Dendritic cell treated with granulocyte-macrophage colony-stimulating factor and Interleukin-4, amounts not matched to agents 40 ng/mL and 50 ng/mL, for 4 days (primary cell): Measurements from ENCODE around the gene SSC5D.

Experiments used
- H3K27ac Mint-ChIP-seq: one replicate; pipeline ENCODE4 v1.8.0; 2022; ENCODE audit warnings: mild to moderate bottlenecking, mixed read lengths
- H3K27me3 Mint-ChIP-seq: one replicate; pipeline ENCODE4 v1.8.0; 2022; ENCODE audit warnings: mild to moderate bottlenecking, mixed read lengths
- H3K36me3 Mint-ChIP-seq: one replicate; pipeline ENCODE4 v1.8.0; 2022; ENCODE audit warnings: low read depth, mixed read lengths
- H3K4me1 Mint-ChIP-seq: one replicate; pipeline ENCODE4 v1.8.0; 2022; ENCODE audit warnings: low read depth, mixed read lengths
- H3K4me3 Mint-ChIP-seq: one replicate; pipeline ENCODE4 v1.8.0; 2022; ENCODE audit warnings: mild to moderate bottlenecking, moderate library complexity, mixed read lengths
- H3K9me3 Mint-ChIP-seq: one replicate; pipeline ENCODE4 v1.8.0; 2022; ENCODE audit warnings: mixed read lengths
- intact Hi-C: fragments of 100-400 bp; cut with micrococcal nuclease; formaldehyde crosslinking; loops from one replicate; pipeline ENCODE4 v1.15.0; 2022

SSC5D gene

DNA sequence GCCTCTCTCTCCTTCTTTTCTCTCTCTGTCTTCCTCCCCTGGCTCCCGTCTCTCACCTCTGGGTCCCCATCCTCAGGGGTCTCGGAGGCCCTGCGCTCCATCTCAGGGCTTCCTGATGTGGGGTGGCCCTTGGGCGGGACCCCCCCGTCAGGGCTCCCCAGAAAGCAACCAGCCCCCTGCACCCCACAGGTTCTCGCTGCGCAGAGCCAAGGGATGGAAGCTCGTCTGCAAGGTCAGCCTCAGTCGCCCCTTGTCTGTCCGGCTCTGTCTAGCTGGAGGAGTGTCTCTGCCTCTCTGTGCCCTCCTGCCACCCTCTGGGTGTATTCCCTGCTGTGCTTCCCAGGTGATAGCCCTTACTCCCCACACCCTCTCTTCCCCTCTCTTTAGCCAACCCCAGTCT is 57.2 kb downstream of the SSC5D start, which contains the start of gene SBK3:
Gene SBK3 (minus strand): TSS at position 101 of the 400 bp plus-strand sequence. CDS start 0 bp downstream, at position 101.
- Mint-ChIP-seq H3K4me3 (no peak within 1 kb of the TSS), H3K27ac (no peak within 1 kb of the TSS), H3K27me3 (peaks cover 36% of the 10 kb centered on the region), H3K36me3 (no peaks in the 10 kb centered on the region), H3K9me3 (no peaks in the 10 kb centered on the region), H3K4me1 (peaks cover 28% of the 10 kb centered on the region)
- intact Hi-C loops: no loop called here

DNA sequence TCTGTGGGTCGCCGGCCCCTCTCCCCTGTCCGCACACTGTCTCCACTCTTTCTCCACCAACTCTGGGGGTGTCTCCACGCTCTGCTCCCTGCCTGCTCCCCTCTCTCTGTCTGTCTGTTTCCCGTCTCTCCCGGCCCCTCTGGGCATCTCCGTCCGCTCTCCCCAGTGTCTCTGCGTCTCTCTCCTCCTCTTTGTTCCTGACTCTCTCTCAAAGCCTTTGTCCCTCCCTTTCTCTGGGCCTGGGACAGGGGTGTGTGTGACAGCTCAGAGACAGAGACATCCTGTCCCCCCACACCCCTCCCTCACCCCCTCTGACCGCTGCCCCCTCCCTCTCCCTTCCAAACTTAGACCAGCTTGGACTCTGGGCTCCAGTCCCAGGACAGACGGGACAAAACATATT is 57.8 kb downstream of the SSC5D start:
- intact Hi-C loops: no loop called here
- Mint-ChIP-seq H3K4me3 (no peak overlapping the region), H3K27ac (no peak overlapping the region), H3K36me3 (no peaks in the 10 kb centered on the region), H3K27me3 (peaks cover 36% of the 10 kb centered on the region), H3K9me3 (no peaks in the 10 kb centered on the region), H3K4me1 (peaks cover 28% of the 10 kb centered on the region)

DNA sequence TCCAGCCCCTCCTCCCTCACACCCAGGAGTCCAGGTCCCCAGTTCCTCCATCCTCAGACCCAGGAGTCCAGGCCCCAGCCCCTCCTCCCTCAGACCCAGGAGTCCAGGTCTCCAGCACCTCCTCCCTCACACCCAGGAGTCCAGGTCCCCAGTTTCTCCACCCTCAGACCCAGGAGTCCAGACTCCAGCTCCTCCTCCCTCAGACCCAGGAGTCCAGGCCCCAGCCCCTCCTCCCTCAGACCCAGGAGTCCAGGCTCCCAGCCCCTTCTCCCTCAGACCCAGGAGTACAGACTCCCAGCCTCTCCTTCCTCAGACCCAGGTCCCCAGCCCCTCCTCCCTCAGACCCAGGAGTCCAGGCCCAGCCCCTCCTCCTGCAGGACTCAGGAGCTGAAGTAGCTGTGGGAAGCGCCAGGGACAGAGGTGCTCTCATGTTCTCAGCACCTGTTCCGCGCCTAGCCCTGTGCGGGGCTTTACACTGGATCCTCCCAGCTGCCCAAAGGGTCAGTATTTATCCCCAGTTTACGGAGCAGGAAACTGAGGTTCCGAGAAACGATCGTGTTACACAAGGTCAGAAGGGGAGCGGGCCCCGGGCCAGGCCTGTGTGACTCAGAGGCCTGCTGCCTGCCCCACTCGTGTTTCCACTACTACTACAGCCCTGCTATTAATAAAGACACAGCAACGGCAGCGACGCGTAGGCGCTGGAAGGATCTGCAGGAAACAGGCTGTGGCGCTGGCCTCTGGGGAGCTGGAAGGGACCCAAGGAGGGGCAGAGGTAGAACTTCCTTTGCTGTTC is 58.8 kb downstream of the SSC5D start:
- Mint-ChIP-seq H3K36me3 (no peaks in the 10 kb centered on the region), H3K9me3 (no peaks in the 10 kb centered on the region), H3K4me1 (peaks cover 28% of the 10 kb centered on the region), H3K27me3 (peaks cover 34% of the 10 kb centered on the region), H3K27ac (peak overlapping the region; percentile 51), H3K4me3 (no peak overlapping the region)
- intact Hi-C loops: no loop called here

- Mint-ChIP-seq H3K27me3 (peaks cover 39% of the 10 kb centered on the region), H3K4me1 (peaks cover 28% of the 10 kb centered on the region), H3K4me3 (no peak overlapping the region), H3K27ac (no peak overlapping the region), H3K9me3 (no peaks in the 10 kb centered on the region), H3K36me3 (no peaks in the 10 kb centered on the region)
- intact Hi-C loops: no loop called here
Measured at GRCh38 chr19:55549500-55550320, 61.5 kb downstream of the SSC5D start.

DNA sequence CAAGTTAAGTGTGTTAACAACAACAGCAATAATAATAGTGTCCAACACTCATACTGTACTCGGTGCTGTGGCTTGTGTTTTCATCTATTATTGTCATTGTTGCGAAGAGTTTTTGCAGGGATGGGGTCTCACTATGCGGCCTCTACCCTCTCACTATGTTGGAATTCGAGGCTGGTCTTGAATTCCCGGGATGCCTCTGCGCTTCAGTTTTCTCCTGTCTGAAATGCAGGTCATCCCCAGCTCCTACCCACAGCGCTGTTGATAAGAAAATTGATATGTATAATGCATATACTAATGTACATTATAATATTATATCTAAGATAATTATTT is 62.0 kb downstream of the SSC5D start:
- no peak overlapping the region for H3K27ac Mint-ChIP-seq
- peaks cover 24% of the 10 kb centered on the region for H3K4me1 Mint-ChIP-seq
- no peaks in the 10 kb centered on the region for H3K36me3 Mint-ChIP-seq
- intact Hi-C loops: no loop called here
- no peak overlapping the region for H3K4me3 Mint-ChIP-seq
- peaks cover 40% of the 10 kb centered on the region for H3K27me3 Mint-ChIP-seq
- no peaks in the 10 kb centered on the region for H3K9me3 Mint-ChIP-seq

- no peaks in the 10 kb centered on the region for H3K9me3 Mint-ChIP-seq
- peaks cover 24% of the 10 kb centered on the region for H3K27me3 Mint-ChIP-seq
- no peak overlapping the region for H3K27ac Mint-ChIP-seq
- H3K4me3 Mint-ChIP-seq: no peak overlapping the region
- intact Hi-C loops: no loop called here
- no peaks in the 10 kb centered on the region for H3K36me3 Mint-ChIP-seq
- H3K4me1 Mint-ChIP-seq: peaks cover 7% of the 10 kb centered on the region
Measured at GRCh38 chr19:55552206-55552605, 64.0 kb downstream of the SSC5D start.

DNA sequence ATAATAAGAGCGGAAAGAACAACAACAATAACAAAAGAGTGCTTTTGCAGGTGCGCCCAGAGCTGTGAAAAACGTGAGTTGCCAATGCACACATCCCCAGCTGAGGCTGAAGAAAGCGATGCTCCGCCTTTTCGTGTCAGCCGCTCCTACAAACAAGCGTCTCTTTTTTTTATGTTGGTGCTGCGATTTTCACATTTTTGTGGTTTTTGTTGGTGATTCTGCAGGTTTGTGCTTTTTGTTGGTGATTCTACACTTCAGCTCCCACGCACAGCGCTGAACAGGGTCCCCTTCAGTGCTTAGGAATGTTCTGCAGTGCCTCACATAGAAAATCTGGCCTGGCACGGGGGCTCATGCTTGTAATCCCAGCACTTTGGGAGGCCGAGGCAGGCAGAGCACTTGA is 64.4 kb downstream of the SSC5D start:
- H3K9me3 Mint-ChIP-seq: no peaks in the 10 kb centered on the region
- H3K36me3 Mint-ChIP-seq: no peaks in the 10 kb centered on the region
- H3K27ac Mint-ChIP-seq: no peak overlapping the region
- H3K4me1 Mint-ChIP-seq: peaks cover 3% of the 10 kb centered on the region
- H3K27me3 Mint-ChIP-seq: peaks cover 23% of the 10 kb centered on the region
- no peak overlapping the region for H3K4me3 Mint-ChIP-seq
- intact Hi-C loops: no loop called here

DNA sequence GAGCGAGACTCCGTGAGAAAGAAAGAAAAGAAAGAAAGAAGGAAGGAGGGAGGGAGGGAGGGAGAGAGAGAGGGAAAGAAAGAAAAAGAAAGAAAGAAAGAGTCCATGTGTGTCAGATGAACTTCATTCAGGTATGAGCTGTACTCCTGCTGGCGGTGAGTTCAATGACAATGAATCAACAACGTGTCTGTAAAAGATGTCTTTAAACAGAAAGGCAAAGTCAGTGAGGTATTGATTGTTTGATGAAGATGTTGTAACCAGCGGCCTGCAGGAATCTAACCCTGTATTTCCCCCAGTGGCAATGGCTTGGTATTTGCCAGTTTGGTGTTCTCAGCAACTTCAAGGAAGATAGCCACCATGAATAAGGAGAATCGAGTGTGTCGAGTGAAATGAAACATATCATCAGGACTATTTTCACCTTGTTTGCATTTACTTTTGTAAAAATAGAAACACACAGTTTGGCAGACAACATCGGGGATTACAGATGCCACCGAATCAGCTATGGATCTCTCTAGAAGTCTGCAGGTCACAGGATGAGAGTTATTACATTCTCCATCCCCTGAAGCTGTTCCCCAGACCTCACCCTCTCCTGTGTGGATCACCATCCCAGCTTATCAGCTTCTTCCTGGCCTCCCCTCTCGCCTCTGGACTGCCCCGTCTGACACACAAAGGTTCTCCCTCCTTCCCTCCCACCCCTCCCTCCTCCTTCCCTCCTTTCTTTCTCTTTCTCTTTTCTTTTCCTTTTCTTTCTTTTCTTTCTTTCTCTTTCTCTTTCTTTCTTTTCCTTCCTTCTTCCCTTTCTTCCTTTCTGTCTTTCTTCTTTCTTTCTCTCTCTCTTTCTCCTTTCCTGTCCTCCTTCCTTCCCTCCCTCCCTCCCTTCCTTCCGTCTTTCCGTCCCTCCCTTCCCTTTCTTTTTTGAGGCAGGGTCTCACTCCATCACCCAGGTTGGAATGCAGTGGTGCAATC is 65.3 kb downstream of the SSC5D start:
- no peaks in the 10 kb centered on the region for H3K9me3 Mint-ChIP-seq
- H3K4me3 Mint-ChIP-seq: no peak overlapping the region
- H3K27me3 Mint-ChIP-seq: peaks cover 20% of the 10 kb centered on the region
- intact Hi-C loops: no loop called here
- no peaks in the 10 kb centered on the region for H3K36me3 Mint-ChIP-seq
- no peak overlapping the region for H3K27ac Mint-ChIP-seq
- no peaks in the 10 kb centered on the region for H3K4me1 Mint-ChIP-seq

DNA sequence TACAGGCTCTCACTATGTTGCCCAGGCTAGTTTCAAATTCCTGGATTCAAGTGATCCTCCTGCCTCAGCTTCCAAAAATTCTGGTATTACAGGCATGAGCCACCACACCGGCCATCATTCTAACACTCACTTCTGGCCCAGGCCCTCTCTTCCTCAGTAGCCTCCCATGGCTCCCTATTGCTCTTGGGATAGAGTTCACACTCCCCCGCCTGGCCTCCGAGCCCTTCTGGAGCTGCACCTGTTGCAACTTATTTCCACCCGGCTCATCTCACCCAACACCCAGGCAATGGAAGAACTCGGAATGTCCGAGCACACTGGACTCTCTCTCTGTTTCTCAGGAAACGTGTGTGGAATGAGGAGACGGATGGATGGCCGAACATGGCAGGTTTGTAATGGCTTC is 66.1 kb downstream of the SSC5D start:
- no peaks in the 10 kb centered on the region for H3K4me1 Mint-ChIP-seq
- intact Hi-C loops: no loop called here
- no peak overlapping the region for H3K4me3 Mint-ChIP-seq
- no peak overlapping the region for H3K27ac Mint-ChIP-seq
- H3K27me3 Mint-ChIP-seq: peaks cover 20% of the 10 kb centered on the region
- no peaks in the 10 kb centered on the region for H3K36me3 Mint-ChIP-seq
- H3K9me3 Mint-ChIP-seq: no peaks in the 10 kb centered on the region

DNA sequence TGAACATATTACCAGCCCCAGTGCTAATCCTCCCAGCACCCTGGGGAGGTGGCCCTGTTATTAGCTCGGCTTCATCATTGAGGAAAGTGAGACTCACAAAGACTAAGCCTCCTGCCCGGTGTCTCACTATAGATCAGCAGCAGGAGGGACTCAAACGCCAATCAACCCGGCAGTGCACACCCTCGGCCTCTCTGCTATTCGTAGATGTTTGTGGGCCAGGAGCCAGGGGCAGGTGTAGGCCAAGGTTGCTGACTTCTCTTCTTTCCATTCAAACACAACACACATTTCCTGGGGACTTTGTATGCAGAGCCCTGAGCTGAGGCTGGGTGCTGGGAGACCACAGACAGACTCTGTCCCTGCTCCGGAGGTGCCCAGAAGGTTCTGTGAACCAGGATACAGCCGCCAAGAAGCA is 66.5 kb downstream of the SSC5D start:
- Mint-ChIP-seq H3K9me3 (no peaks in the 10 kb centered on the region), H3K27ac (no peak overlapping the region), H3K4me3 (no peak overlapping the region), H3K27me3 (peaks cover 17% of the 10 kb centered on the region), H3K36me3 (no peaks in the 10 kb centered on the region), H3K4me1 (no peaks in the 10 kb centered on the region)
- intact Hi-C loops: no loop called here

DNA sequence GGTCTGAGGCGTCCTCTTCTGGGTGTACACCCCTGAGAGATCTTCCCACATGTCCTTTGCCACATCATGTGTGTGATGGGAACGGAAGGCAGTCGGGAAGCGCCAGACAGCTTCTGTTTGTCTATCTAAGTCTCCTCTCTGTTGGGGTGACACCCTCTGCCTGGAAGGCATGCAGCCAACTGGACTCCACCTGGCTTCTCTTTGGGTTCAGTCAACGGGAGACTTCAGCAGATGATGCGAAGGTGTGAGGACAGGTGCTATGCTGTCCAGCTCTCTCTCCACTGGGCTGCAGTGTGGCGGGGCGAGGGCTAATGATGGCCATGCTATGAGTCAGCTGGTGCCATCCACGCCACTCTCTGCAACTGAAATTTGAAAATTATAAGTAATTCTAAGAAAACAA is 71.4 kb downstream of the SSC5D start:
- Mint-ChIP-seq H3K4me1 (no peaks in the 10 kb centered on the region), H3K36me3 (no peaks in the 10 kb centered on the region), H3K4me3 (no peak overlapping the region), H3K27me3 (peaks cover 19% of the 10 kb centered on the region), H3K27ac (no peak overlapping the region), H3K9me3 (no peaks in the 10 kb centered on the region)
- intact Hi-C loops: no loop called here

DNA sequence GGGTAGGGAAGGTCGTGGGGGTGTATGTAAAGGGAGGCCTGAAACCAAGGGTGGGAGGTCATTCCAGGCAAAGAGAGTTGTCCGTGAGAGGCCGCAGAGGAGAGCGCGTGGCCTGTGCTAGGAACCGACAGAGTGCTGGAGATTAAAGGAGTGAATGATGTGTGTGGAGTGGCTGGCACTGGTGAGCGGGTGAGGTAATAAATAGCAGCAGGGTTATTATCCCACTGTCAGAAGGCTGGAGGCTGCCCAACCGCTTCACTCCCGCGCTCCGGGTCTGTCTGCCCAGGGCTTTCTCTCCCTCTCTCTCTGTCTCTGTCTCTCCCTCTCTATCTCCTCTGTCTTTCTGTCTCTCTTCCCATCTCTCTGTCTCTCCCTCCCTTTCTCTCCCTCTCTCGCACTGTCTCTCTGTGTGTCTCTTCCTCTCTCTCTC is 75.0 kb downstream of the SSC5D start:
- no peaks in the 10 kb centered on the region for H3K9me3 Mint-ChIP-seq
- peaks cover 17% of the 10 kb centered on the region for H3K27me3 Mint-ChIP-seq
- H3K27ac Mint-ChIP-seq: no peak overlapping the region
- no peaks in the 10 kb centered on the region for H3K4me1 Mint-ChIP-seq
- intact Hi-C loops: no loop called here
- H3K4me3 Mint-ChIP-seq: no peak overlapping the region
- H3K36me3 Mint-ChIP-seq: no peaks in the 10 kb centered on the region

GRCh38 chr19:55566823-55567222 is 78.6 kb downstream of the SSC5D start:
- H3K27me3 Mint-ChIP-seq: peaks cover 13% of the 10 kb centered on the region
- no peaks in the 10 kb centered on the region for H3K4me1 Mint-ChIP-seq
- H3K9me3 Mint-ChIP-seq: no peaks in the 10 kb centered on the region
- intact Hi-C loops: no loop called here
- no peaks in the 10 kb centered on the region for H3K36me3 Mint-ChIP-seq
- H3K27ac Mint-ChIP-seq: no peak overlapping the region
- H3K4me3 Mint-ChIP-seq: no peak overlapping the region
